ENCODE data around the gene CAVIN1. TPM values are rescaled to one million over a fixed set of nuclear protein-coding genes. Genes with fewer than 3 reads are reported as not detected.

CAVIN1 gene
- total RNA-seq (2014; rRNA removed; shearing (Covaris generic)) (1,074 and 1,102 TPM in 2 replicates), polyA plus RNA-seq (2016; fragmentation: Nextera tagmentation; extraction: Ambion mirVana) (666 and 686 TPM in 2 replicates)

- Histone ChIP-seq H3K27ac (peak within 1 kb of the TSS; percentile 91), H3F3A (ENCODE audit: insufficient read depth) (peaks cover 60% of the 10 kb centered on the region), H3K9me3 (ENCODE audit: low read depth) (no peaks in the 10 kb centered on the region), H3K36me3 (ENCODE audit: low read depth) (peaks cover 7% of the 10 kb centered on the region; the same call in 1 of the 2 replicates), H3K4me2 (ENCODE audit: unreplicated experiment) (peak within 1 kb of the TSS; percentile 98), H3K9me2 (ENCODE audit: insufficient read depth) (no peaks in the 10 kb centered on the region), H4K20me1 (ENCODE audit: insufficient read depth) (peaks cover 13% of the 10 kb centered on the region; the same call in 1 of the 2 replicates), H3K9ac (peak within 1 kb of the TSS; percentile 97), H2AFZ (peak within 1 kb of the TSS; percentile 46), H3K4me1 (ENCODE audit: insufficient read depth) (peaks cover 36% of the 10 kb centered on the region), H3K4me3 (peak within 1 kb of the TSS; percentile 98), H3K27me3 (replicated peaks; ENCODE audit: insufficient read depth) (no peaks in the 10 kb centered on the region), H3K79me2 (ENCODE audit: insufficient read depth) (peaks cover 72% of the 10 kb centered on the region)
- in situ Hi-C loops (cut with MboI): no loop called here
- no peak for TF ChIP-seq EZH2 (IDR thresholded peaks at IDR 0.05; ENCODE audit: insufficient read depth, poor library complexity, severe bottlenecking)
- DNase-seq: peak; percentile 99
- 1% methylated on average over 49 to 58 of the region's 58 CpGs for whole genome bisulfite sequencing, 2 experiments (ENCODE audit: low coverage in 1 of 2, low lambda C conversion rate in 2 of 2, missing lambda C conversion rate in 2 of 2)
Observed at GRCh38 chr17:42422958-42423712, at the start of gene CAVIN1. TSS of gene CAVIN1 (minus strand) at chr17:42423256. CDS start at chr17:42423097, 159 bp downstream.

GRCh38 chr17:42467889-42468288 is 44.8 kb upstream of the CAVIN1 start:
- H3K27me3 ChIP-seq (replicated peaks; ENCODE audit: insufficient read depth): no peaks in the 10 kb centered on the region
- in situ Hi-C loops (cut with MboI): no loop called here
- H3K9me3 ChIP-seq (ENCODE audit: low read depth): no peaks in the 10 kb centered on the region
- TF ChIP-seq EZH2 (IDR thresholded peaks at IDR 0.05; ENCODE audit: insufficient read depth, poor library complexity, severe bottlenecking) (no peak), EZH2phosphoT487 (IDR thresholded peaks at IDR 0.05; ENCODE audit: insufficient read depth, low read depth) (no peak)
- peaks cover 20% of the 10 kb centered on the region for H3K79me2 ChIP-seq (ENCODE audit: insufficient read depth)
- no peaks in the 10 kb centered on the region for H4K20me1 ChIP-seq (ENCODE audit: insufficient read depth)
- H3K36me3 ChIP-seq (ENCODE audit: low read depth): peaks cover 25% of the 10 kb centered on the region
- H3K27ac ChIP-seq: no peak overlapping the region
- peaks cover 29% of the 10 kb centered on the region for H3F3A ChIP-seq (ENCODE audit: insufficient read depth)
- WGBS, 2 experiments (ENCODE audit: low coverage in 1 of 2, low lambda C conversion rate in 2 of 2, missing lambda C conversion rate in 2 of 2): 96% methylated on average over 5 of the region's 5 CpGs
- no peak for DNase-seq
- no peak overlapping the region for H2AFZ ChIP-seq
- no peak overlapping the region for H3K4me3 ChIP-seq
- no peak overlapping the region for H3K4me2 ChIP-seq (ENCODE audit: unreplicated experiment)
- no peak overlapping the region for H3K9ac ChIP-seq
- no peaks in the 10 kb centered on the region for H3K9me2 ChIP-seq (ENCODE audit: insufficient read depth)
- peaks cover 11% of the 10 kb centered on the region for H3K4me1 ChIP-seq (ENCODE audit: insufficient read depth)

GRCh38 chr17:42463976-42464400 is 40.9 kb upstream of the CAVIN1 start:
- Histone ChIP-seq H3K4me3 (no peak overlapping the region), H3K27me3 (replicated peaks; ENCODE audit: insufficient read depth) (no peaks in the 10 kb centered on the region), H3K27ac (no peak overlapping the region), H3K9me3 (ENCODE audit: low read depth) (no peaks in the 10 kb centered on the region), H3F3A (ENCODE audit: insufficient read depth) (peaks cover 21% of the 10 kb centered on the region), H3K9me2 (ENCODE audit: insufficient read depth) (no peaks in the 10 kb centered on the region), H3K9ac (no peak overlapping the region), H3K36me3 (ENCODE audit: low read depth) (peaks cover 16% of the 10 kb centered on the region), H4K20me1 (ENCODE audit: insufficient read depth) (no peaks in the 10 kb centered on the region), H3K79me2 (ENCODE audit: insufficient read depth) (peaks cover 44% of the 10 kb centered on the region), H2AFZ (no peak overlapping the region), H3K4me1 (ENCODE audit: insufficient read depth) (peaks cover 11% of the 10 kb centered on the region), H3K4me2 (ENCODE audit: unreplicated experiment) (no peak overlapping the region)
- TF ChIP-seq EZH2phosphoT487 (IDR thresholded peaks at IDR 0.05; ENCODE audit: insufficient read depth, low read depth) (no peak), EZH2 (IDR thresholded peaks at IDR 0.05; ENCODE audit: insufficient read depth, poor library complexity, severe bottlenecking) (no peak)
- in situ Hi-C loops (cut with MboI): no loop called here
- no peak for DNase-seq
- 89 to 94% methylated on average over 4 of the region's 4 CpGs for WGBS, 2 experiments (ENCODE audit: low coverage in 1 of 2, low lambda C conversion rate in 2 of 2, missing lambda C conversion rate in 2 of 2)

- 50 to 54% methylated on average over 1 of the region's 1 CpG for WGBS, 2 experiments (ENCODE audit: low coverage in 1 of 2, low lambda C conversion rate in 2 of 2, missing lambda C conversion rate in 2 of 2)
- Histone ChIP-seq H3K36me3 (ENCODE audit: low read depth) (no peaks in the 10 kb centered on the region), H3K27ac (peak overlapping the region; percentile 74), H3K4me3 (peak overlapping the region; percentile 87), H3K4me1 (ENCODE audit: insufficient read depth) (peaks cover 26% of the 10 kb centered on the region), H4K20me1 (ENCODE audit: insufficient read depth) (no peaks in the 10 kb centered on the region), H3K9me3 (ENCODE audit: low read depth) (no peaks in the 10 kb centered on the region), H3K79me2 (ENCODE audit: insufficient read depth) (peaks cover 43% of the 10 kb centered on the region), H3K4me2 (ENCODE audit: unreplicated experiment) (peak overlapping the region; percentile 97), H3K9ac (peak overlapping the region; percentile 76; the same call in 1 of the 2 replicates), H3K9me2 (ENCODE audit: insufficient read depth) (no peaks in the 10 kb centered on the region), H2AFZ (no peak overlapping the region), H3K27me3 (replicated peaks; ENCODE audit: insufficient read depth) (no peaks in the 10 kb centered on the region), H3F3A (ENCODE audit: insufficient read depth) (peaks cover 46% of the 10 kb centered on the region)
- no peak for DNase-seq
- in situ Hi-C loops (cut with MboI): no loop called here
- TF ChIP-seq EZH2 (IDR thresholded peaks at IDR 0.05; ENCODE audit: insufficient read depth, poor library complexity, severe bottlenecking): no peak
- TF ChIP-seq EZH2phosphoT487 (IDR thresholded peaks at IDR 0.05; ENCODE audit: insufficient read depth, low read depth): no peak
Observed at GRCh38 chr17:42460371-42460770, 37.3 kb upstream of the CAVIN1 start.
